OCI-M2 (cell line): ENCODE measurements around the gene PMEL.
"Not testable (repeated sequence)": the region's sequence is repeated elsewhere in the genome, so short reads cannot be mapped to it uniquely, and the experiment has no call there.

Experiments used
- DNase-seq: peaks from one replicate; lab custom pipeline; 2025; ENCODE audit not compliant: unreplicated experiment; lab: John Stamatoyannopoulos, UW

The PMEL gene

DNA sequence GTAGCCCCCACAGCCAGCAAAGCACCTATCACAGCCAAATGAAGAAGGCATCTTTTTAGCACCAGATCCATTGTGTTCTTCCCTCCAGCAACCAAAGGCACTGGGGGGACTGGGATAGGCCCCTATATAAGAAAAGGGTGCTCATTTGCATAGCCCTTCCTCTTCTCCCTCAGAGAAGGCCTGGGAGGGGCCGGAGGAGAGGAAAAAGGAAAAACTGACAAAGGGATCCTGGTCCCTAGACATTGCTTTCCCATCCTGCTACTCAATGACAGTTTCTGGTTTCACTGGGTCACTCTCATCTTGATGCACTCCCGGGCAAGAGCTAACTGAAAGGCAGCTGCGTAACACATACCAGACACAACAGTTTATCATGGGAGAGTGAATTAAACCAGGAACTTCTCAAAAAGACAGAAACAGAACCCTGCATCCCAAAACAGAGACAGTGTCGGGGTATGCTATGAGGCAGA is at the start of gene PMEL:
TSS of gene PMEL (minus strand) at position 102 of the 467 bp plus-strand sequence. CDS start at position 71, 31 bp downstream.
- no peak for DNase-seq

DNA sequence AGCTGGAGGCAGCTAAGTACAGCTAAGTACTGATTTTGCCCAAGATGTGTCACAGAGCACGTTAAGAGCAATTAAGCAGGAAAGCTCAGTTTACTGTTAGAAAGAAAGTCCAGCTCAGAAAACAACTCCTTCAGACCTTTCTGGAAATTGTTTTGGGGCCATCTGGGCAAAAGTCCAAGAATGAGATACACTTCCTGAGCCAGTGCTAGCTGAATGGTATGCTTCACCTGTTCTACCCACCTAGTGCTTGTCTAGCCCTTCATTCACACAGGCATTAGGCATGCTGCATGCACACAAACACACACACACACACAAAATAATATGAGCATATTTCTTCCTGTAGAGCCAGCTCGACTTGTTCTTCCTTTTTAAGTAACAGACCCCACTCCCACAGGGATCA is 48.4 kb upstream of the PMEL start:
- no peak for DNase-seq

DNA sequence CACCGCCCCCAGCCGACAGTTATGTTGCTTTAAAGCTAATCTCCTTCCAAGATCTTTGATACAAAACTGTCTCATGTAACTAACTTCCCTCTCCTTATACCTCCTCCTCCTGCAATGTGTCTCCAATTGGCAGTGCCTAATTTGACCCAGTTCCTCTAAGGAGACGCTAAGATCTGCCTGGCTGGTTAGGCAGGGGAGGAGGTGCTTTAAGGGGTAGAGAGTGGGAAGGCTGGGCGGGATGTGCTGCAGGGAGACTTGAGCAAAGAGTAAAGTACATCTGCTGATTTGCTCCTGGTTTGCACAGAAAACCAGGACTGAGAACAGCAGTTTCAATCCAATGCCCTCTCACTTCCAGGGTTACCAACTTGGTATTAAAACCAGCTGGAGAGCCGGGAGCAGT is 47.6 kb upstream of the PMEL start:
- no peak for DNase-seq

- DNase-seq: no peak
Measured at GRCh38 chr12:56011509-56012090, 45.8 kb upstream of the PMEL start.

DNA sequence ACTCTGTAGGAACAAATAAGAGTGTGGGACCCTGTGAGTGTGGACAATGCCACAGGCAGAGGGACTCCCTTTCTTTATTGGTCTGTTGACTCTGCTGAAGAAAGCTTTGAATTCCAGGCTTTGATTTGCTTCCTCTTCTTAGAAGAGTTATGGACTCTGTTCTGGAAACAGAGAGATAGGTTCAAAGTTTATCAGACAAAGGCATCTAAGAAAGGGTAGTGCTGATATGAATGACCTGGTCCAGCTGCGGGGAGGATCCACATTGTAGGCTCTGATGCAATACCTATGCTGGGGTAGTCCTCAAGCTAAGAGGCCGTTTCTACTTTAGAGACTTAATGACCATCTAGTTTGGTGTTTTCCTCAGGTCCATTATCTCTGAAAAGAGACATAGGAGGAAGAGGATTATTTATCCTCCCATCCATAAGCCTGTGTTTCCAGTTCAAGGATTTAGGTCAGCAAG is 44.3 kb upstream of the PMEL start:
- no peak for DNase-seq

GRCh38 chr12:56007564-56008559 is 42.0 kb upstream of the PMEL start:
- DNase-seq: no peak

- DNase-seq: no peak
Measured at GRCh38 chr12:56004211-56004610, 38.4 kb upstream of the PMEL start.

DNA sequence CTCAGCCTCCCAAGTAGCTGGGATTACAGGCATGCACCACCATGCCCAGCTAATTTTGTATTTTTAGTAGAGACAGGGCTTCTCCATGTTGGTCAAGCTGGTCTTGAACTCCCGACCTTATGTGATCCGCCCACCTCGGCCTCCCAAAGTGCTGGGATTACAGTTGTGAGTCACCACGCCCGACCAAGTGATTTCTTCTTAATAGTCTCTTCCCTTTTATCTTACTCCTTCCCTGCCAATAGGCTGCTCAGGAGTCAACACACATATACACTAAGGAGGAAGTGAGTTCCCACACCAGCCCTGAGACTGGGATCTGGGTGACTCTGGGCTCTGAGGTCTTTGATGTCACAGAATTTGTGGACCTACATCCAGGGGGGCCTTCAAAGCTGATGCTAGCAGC is 37.5 kb upstream of the PMEL start:
- DNase-seq: not testable (repeated sequence)

DNA sequence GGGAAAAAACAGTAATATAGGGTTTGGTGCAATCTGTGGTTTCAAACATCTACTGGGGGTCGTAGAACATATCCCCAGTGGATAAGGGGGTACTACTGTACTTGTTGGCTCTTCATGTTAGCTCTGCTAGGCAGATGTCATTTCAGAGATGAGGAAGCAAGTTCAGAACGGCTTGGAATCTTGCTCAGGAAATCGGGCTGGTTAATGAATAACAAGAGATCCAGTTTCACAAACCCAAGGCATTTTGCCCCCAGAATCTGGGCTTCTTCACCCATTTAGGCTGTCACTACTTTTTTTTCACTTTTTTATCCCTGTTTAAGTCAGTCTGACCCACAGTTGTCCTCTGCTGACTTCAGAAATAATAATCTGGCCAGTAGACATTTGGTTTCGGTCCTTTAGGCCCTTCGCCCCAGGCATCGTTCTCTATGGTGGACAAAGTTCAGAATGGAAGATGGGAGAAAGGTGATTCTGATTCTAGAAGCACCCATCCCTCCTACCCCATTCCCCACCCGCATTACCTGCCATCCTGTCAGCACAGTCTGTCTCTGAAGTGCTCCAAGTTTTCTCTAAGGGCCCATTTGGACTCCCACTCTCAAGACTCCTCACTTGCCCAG is 35.8 kb upstream of the PMEL start:
- no peak for DNase-seq

DNA sequence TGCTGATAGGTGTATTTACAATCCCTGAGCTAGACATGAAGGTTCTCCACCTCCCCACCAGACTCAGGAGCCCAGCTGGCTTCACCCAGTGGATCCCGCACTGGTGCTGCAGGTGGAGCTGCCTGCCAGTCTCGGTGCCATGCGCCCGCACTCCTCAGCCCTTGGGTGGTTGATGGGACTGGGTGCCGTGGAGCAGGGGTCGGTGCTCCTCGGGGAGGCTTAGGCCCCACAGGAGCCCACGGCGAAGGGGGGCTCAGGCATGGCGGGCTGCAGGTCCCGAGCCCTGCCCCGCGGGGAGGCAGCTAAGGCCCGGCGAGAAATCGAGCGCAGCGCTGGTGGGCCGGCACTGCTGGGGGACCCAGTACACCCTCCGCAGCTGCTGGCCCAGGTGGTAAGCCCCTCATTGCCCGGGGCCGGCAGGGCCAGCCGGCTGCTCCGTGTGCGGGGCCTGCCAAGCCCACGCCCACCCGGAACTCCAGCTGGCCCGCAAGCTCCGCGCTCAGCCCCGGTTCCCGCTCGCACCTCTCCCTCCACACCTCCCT is 34.2 kb upstream of the PMEL start:
- DNase-seq: not testable (repeated sequence)

DNA sequence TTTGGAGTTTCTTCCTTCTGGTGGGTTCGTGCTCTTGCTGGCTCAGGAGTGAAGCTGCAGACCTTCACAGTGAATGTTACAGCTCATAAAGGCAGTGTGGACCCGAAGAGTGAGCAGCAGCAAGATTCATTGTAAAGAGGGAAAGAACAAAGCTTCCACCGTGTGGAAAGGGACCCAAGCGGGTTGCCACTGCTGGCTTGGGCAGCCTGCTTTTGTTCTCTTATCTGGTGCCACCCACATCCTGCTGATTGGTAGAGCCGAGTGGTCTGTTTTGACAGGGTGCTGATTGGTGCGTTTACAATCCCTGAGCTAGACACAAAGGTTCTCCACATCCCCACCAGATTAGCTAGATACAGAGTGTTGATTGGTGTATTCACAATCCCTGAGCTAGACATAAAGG is 33.7 kb upstream of the PMEL start:
- DNase-seq: not testable (repeated sequence)

DNA sequence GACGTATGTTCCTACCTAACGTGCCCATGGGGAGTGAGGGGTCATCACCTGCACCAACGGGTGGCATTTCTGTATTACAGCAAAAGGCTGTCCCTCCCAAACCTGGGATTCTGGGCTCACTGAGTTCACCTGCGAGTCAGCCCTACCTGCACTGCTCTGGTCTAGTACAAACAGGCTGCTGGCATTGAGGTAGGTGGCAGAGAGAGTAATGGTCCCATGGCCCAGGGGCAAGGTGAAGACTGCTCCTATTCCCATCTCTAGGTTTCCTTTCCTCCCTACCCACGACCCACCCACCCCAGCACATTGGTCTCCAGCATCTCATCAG is 31.7 kb upstream of the PMEL start:
- no peak for DNase-seq

DNA sequence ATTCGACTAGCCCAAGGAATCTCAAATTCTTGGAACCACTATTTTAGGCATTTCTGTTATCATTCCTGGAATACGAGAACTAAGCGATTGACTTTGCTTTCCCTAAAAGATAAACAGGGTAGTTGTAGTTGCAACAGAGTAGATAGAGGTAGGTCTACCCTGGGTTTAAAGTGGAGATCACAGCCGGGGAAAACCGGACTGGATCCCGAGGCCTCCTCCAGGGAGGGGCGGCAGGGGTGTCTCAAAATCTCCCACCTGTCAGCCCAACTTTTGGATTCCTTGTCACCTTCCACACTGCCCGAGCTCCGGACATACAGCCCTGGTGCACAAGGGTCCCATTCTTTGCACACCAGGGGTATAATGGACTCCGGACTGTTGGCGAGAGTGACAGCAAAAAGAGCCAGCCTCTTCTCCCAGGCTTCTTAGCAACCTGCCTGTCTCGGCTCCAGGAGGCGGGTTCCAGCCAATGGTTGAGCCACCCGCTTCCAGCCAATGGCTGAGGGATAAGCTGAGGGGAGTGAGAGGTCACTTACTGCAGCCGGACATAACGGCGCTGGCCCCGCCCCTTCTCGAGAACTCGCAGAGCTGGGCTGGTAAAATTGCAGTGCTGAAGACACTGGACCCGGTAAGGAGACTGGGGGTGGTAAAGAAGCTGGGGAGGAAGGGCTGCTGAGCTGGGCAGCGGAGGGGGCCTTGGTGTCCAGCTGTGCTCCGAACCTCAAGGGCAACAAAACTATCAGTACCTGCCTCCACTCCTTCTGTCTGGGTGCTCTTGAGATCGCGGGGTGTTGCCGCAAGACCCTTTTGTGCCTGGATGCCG is 31.1 kb upstream of the PMEL start, which contains the start of gene SUOX:
TSS of gene SUOX (plus strand) at position 562 of the 820 bp plus-strand sequence. CDS start 4,946 bp downstream, outside the sequence.
- DNase-seq: peak; percentile 57

GRCh38 chr12:55996201-55996714 is 30.4 kb upstream of the PMEL start:
- DNase-seq: no peak

DNA sequence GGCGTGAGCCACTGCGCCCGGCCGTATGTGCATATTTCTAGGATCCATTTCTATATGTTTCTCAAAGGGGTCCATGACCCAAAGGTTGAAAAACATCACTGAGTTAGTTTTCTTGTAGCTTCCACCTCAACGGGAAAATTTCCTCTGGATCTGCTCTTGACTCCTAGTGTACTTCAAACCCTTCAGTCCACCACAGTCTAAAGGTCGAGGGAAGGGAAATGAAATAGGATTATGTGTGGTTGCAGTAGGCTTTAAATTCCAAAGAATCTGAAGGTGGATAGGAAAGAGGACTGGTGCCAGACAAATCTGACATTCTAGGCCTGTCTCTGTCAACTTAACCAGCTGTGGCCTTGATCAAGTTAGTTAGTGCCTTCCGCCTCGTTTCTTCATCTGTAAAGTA is 29.5 kb upstream of the PMEL start:
- DNase-seq: no peak

DNA sequence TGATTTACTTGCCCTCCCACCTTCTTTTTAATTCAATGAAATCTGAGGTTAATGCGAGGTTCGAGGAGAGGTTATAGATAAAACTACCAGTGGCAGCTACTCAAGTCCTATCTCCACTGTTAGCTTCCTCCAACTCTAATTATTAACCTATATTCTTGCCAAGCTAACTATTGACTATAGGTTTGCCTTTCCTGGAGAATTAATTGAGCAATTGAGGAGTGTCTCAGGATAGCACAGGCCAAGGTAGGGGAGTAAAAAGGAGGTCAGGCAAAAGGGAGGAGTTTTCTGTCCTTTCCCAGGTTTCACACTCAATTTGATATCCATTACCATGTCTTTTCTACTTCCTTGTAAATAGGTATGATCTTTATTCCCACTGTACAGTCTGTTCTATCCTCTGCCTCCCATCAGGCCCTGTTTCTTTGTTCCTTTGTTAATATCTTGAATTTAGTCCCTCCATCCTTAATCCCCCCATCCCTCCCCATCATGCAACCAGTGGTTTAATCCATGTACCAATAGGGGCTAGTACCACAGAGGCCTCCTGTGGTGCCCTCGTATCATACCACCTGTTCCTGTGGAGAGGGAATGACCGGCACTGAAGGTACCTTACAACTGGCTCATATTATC is 27.5 kb upstream of the PMEL start:
- no peak for DNase-seq

DNA sequence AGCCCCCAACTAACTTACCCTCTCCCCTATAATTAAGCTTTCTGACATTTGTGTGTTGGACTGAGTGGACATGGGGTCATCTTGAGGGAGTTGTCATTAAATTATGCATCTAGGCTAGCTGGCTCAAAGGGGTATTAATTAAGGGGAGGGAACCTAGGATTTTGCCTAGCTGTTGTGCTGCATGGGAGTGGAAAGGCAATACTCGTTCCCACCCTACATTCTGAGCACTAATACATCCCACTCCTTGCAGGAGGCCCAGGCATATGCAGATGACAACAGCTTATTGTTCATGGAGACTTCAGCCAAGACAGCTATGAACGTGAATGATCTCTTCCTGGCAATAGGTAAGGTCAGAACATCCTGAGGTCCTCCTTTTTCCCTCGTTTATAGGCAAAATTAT is 25.3 kb upstream of the PMEL start:
- no peak for DNase-seq

DNA sequence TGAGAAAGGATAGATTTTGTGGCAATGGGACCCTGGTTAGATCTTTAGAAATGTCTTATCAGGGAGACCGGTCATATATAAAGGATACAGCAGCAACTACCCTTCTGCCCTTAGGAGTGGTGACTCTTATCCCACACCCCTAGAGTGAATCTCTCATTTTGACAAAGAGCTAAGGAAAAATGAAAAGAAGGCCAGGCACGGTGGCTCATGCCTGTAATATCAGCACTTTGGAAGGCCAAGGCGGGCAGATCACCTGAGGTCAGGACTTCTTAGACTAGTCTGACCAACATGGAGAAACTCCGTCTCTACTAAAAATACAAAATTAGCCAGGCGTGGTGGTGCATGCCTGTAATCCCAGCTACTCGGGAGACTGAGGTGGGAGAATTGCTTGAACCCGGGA is 20.1 kb upstream of the PMEL start:
- DNase-seq: not testable (repeated sequence)

DNA sequence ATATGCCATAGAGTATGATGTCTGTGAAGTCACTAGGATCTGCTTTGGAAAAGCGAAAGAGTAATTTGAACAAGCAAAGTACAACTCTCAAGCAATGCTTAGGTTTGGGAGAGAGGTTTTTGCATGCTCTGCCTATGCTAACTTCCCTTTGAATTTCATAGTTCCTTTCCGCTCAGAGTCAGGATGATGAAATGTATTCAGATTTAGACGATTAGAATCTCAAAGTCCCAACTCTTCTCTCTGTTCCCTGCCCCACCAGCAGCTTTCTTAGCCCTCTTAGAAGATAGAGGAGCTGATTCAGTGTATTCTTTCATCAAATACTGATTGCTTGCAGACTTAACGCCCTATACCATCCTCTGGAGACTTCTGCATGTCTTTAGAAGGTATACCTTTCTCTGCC is 19.5 kb upstream of the PMEL start:
- DNase-seq: no peak

DNA sequence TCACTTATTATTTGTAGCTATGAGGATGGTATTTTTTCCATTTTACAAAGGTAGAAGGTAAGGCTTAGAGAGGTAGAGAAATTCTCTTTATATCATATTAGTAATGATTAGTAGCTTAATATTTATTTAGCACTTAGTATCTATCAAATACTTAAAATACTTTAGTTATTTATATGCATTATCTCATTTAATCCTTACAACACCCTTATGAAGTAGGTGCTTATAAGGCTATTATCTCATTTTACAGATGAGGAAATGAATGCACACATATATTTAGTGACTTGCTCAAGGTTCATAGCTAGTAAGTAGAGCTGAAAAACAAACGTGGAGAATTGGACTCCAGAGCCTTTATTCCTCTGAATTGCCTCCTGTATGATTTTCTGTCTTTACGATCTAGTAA is 19.0 kb upstream of the PMEL start:
- no peak for DNase-seq
